Tibial nerve (tissue), 4 donors: ENCODE results near the gene GGACT. TPM values are rescaled to one million over a fixed set of nuclear protein-coding genes. Genes with fewer than 3 reads are reported as not detected.

Source experiments
- DNase-seq, 2 donors: peaks; one replicate each; pipeline ENCODE4 v3.0.0-alpha.2; 2019; ENCODE audit warnings: low spot score in 2 of 2
- H3K27ac ChIP-seq, 4 donors: fragments of 200-600 bp; sonication (generic) in 3 of 4; one replicate each; pipeline ENCODE4 v1.5.1; 2017 to 2019; ENCODE audit warnings: mild to moderate bottlenecking in 1 of 4
- H3K27me3 ChIP-seq, 2 donors: fragments of 200-600 bp; sonication (generic) in 1 of 2; one replicate each; pipeline versions ENCODE4 v1.5.1 to v1.6.0; 2017 to 2019
- H3K36me3 ChIP-seq, 3 donors: fragments of 200-600 bp; sonication (generic); one replicate each; pipeline ENCODE4 v1.5.1; 2018 to 2019
- H3K4me1 ChIP-seq, 4 donors: fragments of 200-600 bp; sonication (generic) in 3 of 4; one replicate each; pipeline ENCODE4 v1.5.1; 2017 to 2019
- H3K4me3 ChIP-seq, 4 donors: fragments of 200-600 bp; sonication (generic) in 3 of 4; one replicate each; pipeline ENCODE4 v1.5.1; 2017 to 2019; ENCODE audit warnings: mild to moderate bottlenecking in 1 of 4, moderate library complexity in 1 of 4
- H3K9me3 ChIP-seq, 4 donors: fragments of 200-600 bp; sonication (generic) in 3 of 4; one replicate each; pipeline ENCODE4 v1.5.1; 2017 to 2019
- CTCF ChIP-seq, 5 experiments: fragments of 200-600 bp in 3 of 5; fragments of 450-650 bp in 2 of 5; sonication (generic) in 3 of 5; IDR thresholded peaks; one replicate each; pipeline ENCODE4 v1.5.1; 2016 to 2019; ENCODE audit warnings: antibody characterized with exemption in 5 of 5, mild to moderate bottlenecking in 3 of 5, moderate library complexity in 2 of 5
- EP300 ChIP-seq, 2 donors: sonication (generic); formaldehyde crosslinking; IDR thresholded peaks; one replicate each; pipeline ENCODE4 v1.6.1; 2017; ENCODE audit warnings: antibody characterized with exemption in 2 of 2, mild to moderate bottlenecking in 1 of 2
- POLR2A ChIP-seq, 2 donors: fragments of 450-650 bp; IDR thresholded peaks; one replicate each; pipeline ENCODE4 v1.6.1; 2017; ENCODE audit warnings: antibody characterized with exemption in 2 of 2, mild to moderate bottlenecking in 2 of 2, moderate library complexity in 2 of 2
- WGBS, 2 donors: methylation state at CpG; one replicate each; pipeline ENCODE4 v1.1.5; 2018; 5-methylcytosine and 5-hydroxymethylcytosine counted together
- total RNA-seq, 4 donors: library from RNA; depleted of rRNA; stranded (reverse); fragments of >200 nt; gene quantifications; one replicate each; pipeline ENCODE4 v1.1.0, GENCODE V29; 2016

The GGACT gene
- total RNA-seq, 4 donors from 2014 or later: 2.4 to 5.2 (median 3.9) TPM

GRCh38 chr13:100559886-100560285, 28.7 kb downstream of the GGACT start:
- Histone ChIP-seq H3K27me3 (no peaks in the 10 kb centered on the region), H3K4me3 (no peak overlapping the region), H3K4me1 (no peaks in the 10 kb centered on the region), H3K36me3 (peaks cover 0 to 4% (median 0%) of the 10 kb centered on the region in 3 donors), H3K9me3 (peaks cover 0 to 4% (median 0%) of the 10 kb centered on the region in 4 donors), H3K27ac (no peak overlapping the region)
- TF ChIP-seq POLR2A (IDR thresholded peaks at IDR 0.05): no peak
- TF ChIP-seq EP300 (IDR thresholded peaks at IDR 0.05): no peak
- no peak for TF ChIP-seq CTCF (IDR thresholded peaks at IDR 0.05)
- DNase-seq: no peak
- 83 to 90% methylated on average over 8 of the region's 8 CpGs for WGBS, 2 donors

GRCh38 chr13:100552755-100553154, 35.8 kb downstream of the GGACT start:
- Histone ChIP-seq H3K27me3 (no peaks in the 10 kb centered on the region), H3K9me3 (peaks cover 0 to 13% (median 0%) of the 10 kb centered on the region in 4 donors), H3K4me1 (peaks cover 0 to 9% (median 0%) of the 10 kb centered on the region in 4 donors), H3K27ac (no peak overlapping the region), H3K4me3 (no peak overlapping the region), H3K36me3 (peaks cover 0 to 4% (median 0%) of the 10 kb centered on the region in 3 donors)
- WGBS, 2 donors: 89 to 93% methylated on average over 11 of the region's 11 CpGs
- no peak for TF ChIP-seq EP300 (IDR thresholded peaks at IDR 0.05)
- no peak for TF ChIP-seq POLR2A (IDR thresholded peaks at IDR 0.05)
- TF ChIP-seq CTCF (IDR thresholded peaks at IDR 0.05): no peak
- DNase-seq: no peak

- no peak overlapping the region for H3K4me3 ChIP-seq
- peaks cover 0 to 9% (median 0%) of the 10 kb centered on the region in 4 donors for H3K4me1 ChIP-seq
- no peak for TF ChIP-seq CTCF (IDR thresholded peaks at IDR 0.05)
- TF ChIP-seq EP300 (IDR thresholded peaks at IDR 0.05): no peak
- no peak for TF ChIP-seq POLR2A (IDR thresholded peaks at IDR 0.05)
- no peak overlapping the region for H3K27ac ChIP-seq
- WGBS, 2 donors: 95 to 96% methylated on average over 9 of the region's 9 CpGs
- no peak for DNase-seq
- peaks cover 0 to 4% (median 0%) of the 10 kb centered on the region in 4 donors for H3K9me3 ChIP-seq
- H3K27me3 ChIP-seq: no peaks in the 10 kb centered on the region
- H3K36me3 ChIP-seq: no peaks in the 10 kb centered on the region
These were observed 39.3 kb downstream of the GGACT start for GRCh38 chr13:100549316-100549715.

GRCh38 chr13:100547791-100548201, 40.8 kb downstream of the GGACT start:
- H3K36me3 ChIP-seq: no peaks in the 10 kb centered on the region
- no peaks in the 10 kb centered on the region for H3K27me3 ChIP-seq
- 64 to 79% methylated on average over 9 of the region's 9 CpGs for WGBS, 2 donors
- H3K4me1 ChIP-seq: peaks cover 0 to 18% (median 0%) of the 10 kb centered on the region in 4 donors
- H3K27ac ChIP-seq: no peak overlapping the region
- DNase-seq: no peak
- TF ChIP-seq EP300 (IDR thresholded peaks at IDR 0.05) (no peak), CTCF (IDR thresholded peaks at IDR 0.05) (no peak), POLR2A (IDR thresholded peaks at IDR 0.05) (no peak)
- no peaks in the 10 kb centered on the region for H3K9me3 ChIP-seq
- H3K4me3 ChIP-seq: no peak overlapping the region

- Histone ChIP-seq H3K36me3 (no peaks in the 10 kb centered on the region), H3K27me3 (no peaks in the 10 kb centered on the region), H3K4me3 (no peak overlapping the region), H3K4me1 (peaks cover 0 to 23% (median 0%) of the 10 kb centered on the region in 4 donors), H3K9me3 (no peaks in the 10 kb centered on the region), H3K27ac (no peak overlapping the region)
- no peak for DNase-seq
- WGBS, 2 donors: 93 to 98% methylated on average over 20 to 21 of the region's 21 CpGs
- TF ChIP-seq EP300 (IDR thresholded peaks at IDR 0.05) (no peak), CTCF (IDR thresholded peaks at IDR 0.05) (no peak), POLR2A (IDR thresholded peaks at IDR 0.05) (no peak)
These were observed 41.7 kb downstream of the GGACT start for GRCh38 chr13:100546713-100547405.
